Erythroblast (primary cell): ENCODE data around the gene IGFBP5.
A peak's percentile ranks its signal among the peaks of the same experiment; 100 is the strongest.

ENCODE experiments used
- DNase-seq, 2 experiments: peaks; one replicate each; lab custom pipeline; 2025; lab: John Stamatoyannopoulos, UW
- GATA1 ChIP-seq: IDR thresholded peaks from 2 replicates; pipeline ENCODE4 v1.6.1; 2011; ENCODE audit warnings: low read depth, mild to moderate bottlenecking, control low read depth, low read length, moderate library complexity
- POLR2A ChIP-seq: IDR thresholded peaks from 2 replicates; pipeline ENCODE4 v1.6.1; 2011; ENCODE audit warnings: mild to moderate bottlenecking, low read length

The IGFBP5 gene

GRCh38 chr2:216701544-216701943 is 6.2 kb upstream of the IGFBP5 start:
- DNase-seq = no peak
- no peak for TF ChIP-seq POLR2A
- no peak for TF ChIP-seq GATA1

GRCh38 chr2:216700781-216701180 is 5.4 kb upstream of the IGFBP5 start:
- TF ChIP-seq GATA1 (no peak), POLR2A (no peak)
- no peak for DNase-seq

- DNase-seq = no peak
- TF ChIP-seq POLR2A = no peak
- no peak for TF ChIP-seq GATA1
These were observed 4.8 kb upstream of the IGFBP5 start for GRCh38 chr2:216700088-216700567.

GRCh38 chr2:216698895-216699294 is 3.5 kb upstream of the IGFBP5 start:
- TF ChIP-seq GATA1 (no peak), POLR2A (no peak)
- peak; percentile 64 to 69 for DNase-seq

GRCh38 chr2:216698293-216698692 is 2.9 kb upstream of the IGFBP5 start:
- DNase-seq = no peak

GRCh38 chr2:216696751-216697560 is 1.6 kb upstream of the IGFBP5 start:
- TF ChIP-seq GATA1 (no peak), POLR2A (no peak)
- DNase-seq = peak; percentile 45 to 52

More at GRCh38 chr2:216698293-216698692, 2.9 kb upstream of the IGFBP5 start:
- TF ChIP-seq POLR2A (no peak), GATA1 (no peak)

- TF ChIP-seq POLR2A = no peak
- TF ChIP-seq GATA1 = no peak
These were observed 972 bp upstream of the IGFBP5 start for GRCh38 chr2:216696321-216696720.

GRCh38 chr2:216694826-216695217 is 527 bp downstream of the IGFBP5 start:
- TF ChIP-seq GATA1 (no peak), POLR2A (no peak)
- no peak for DNase-seq

More at GRCh38 chr2:216696321-216696720, 972 bp upstream of the IGFBP5 start:
- no peak for DNase-seq

- DNase-seq = peak; percentile 56 to 71
- TF ChIP-seq GATA1 = no peak
- no peak for TF ChIP-seq POLR2A
These were observed 1.1 kb downstream of the IGFBP5 start for GRCh38 chr2:216694082-216694825.

GRCh38 chr2:216693414-216694080 is 1.8 kb downstream of the IGFBP5 start:
- DNase-seq = no peak
- TF ChIP-seq GATA1 = no peak
- no peak for TF ChIP-seq POLR2A

- peak; percentile 63 to 75 for DNase-seq
- TF ChIP-seq POLR2A = no peak
- TF ChIP-seq GATA1 = no peak
These were observed 2.5 kb downstream of the IGFBP5 start for GRCh38 chr2:216692636-216693413.

GRCh38 chr2:216690853-216691741 is 4.3 kb downstream of the IGFBP5 start:
- peak; percentile 72 to 79 for DNase-seq
- TF ChIP-seq POLR2A = no peak
- no peak for TF ChIP-seq GATA1
